WTC11 (cell line): Measurements from ENCODE around the gene KDM4C. TPM values are rescaled to one million over a fixed set of nuclear protein-coding genes. Genes with fewer than 3 reads are reported as not detected.

Experiments
- ATAC-seq: fragments of 200-7000 bp; cut with Tn5 transposase; 2 replicates; pipeline ENCODE4 v1.10.0; 2021; ENCODE audit warnings: mild to moderate bottlenecking, moderate library complexity
- CTCF ChIA-PET: fragments of 300-600 bp; sonication (Branson Sonifier 250); formaldehyde crosslinking; loops from one replicate; lab custom pipeline; 2021; ENCODE audit warnings: antibody characterized with exemption; lab: Charles Lee
- POLR2A ChIA-PET: fragments of 350-600 bp; sonication (Branson Sonifier 250); formaldehyde crosslinking; loops from one replicate; lab custom pipeline; 2021; ENCODE audit warnings: antibody characterized with exemption; lab: Charles Lee
- DNase-seq: peaks from one replicate; pipeline ENCODE4 v3.0.0; 2021; ENCODE audit warnings: low spot score
- H3K27ac Mint-ChIP-seq: 2 replicates; pipeline ENCODE4 v1.8.0; 2021; ENCODE audit warnings: mixed read lengths
- H3K27me3 Mint-ChIP-seq: 2 replicates; pipeline ENCODE4 v1.8.0; 2021; ENCODE audit warnings: low read depth, mild to moderate bottlenecking, moderate library complexity, mixed read lengths
- H3K36me3 Mint-ChIP-seq: 2 replicates; pipeline ENCODE4 v1.8.0; 2021; ENCODE audit warnings: mixed read lengths
- H3K4me1 Mint-ChIP-seq: 2 replicates; pipeline ENCODE4 v1.8.0; 2022; ENCODE audit warnings: mixed read lengths
- H3K4me3 Mint-ChIP-seq: 2 replicates; pipeline ENCODE4 v1.8.0; 2021; ENCODE audit warnings: mild to moderate bottlenecking, moderate library complexity, mixed read lengths
- H3K9me3 Mint-ChIP-seq: 2 replicates; pipeline ENCODE4 v1.8.0; 2021; ENCODE audit warnings: mixed read lengths
- ATF1 ChIP-seq: sonication (generic); formaldehyde crosslinking; IDR thresholded peaks from 2 replicates; pipeline ENCODE4 v1.8.1; 2023; ENCODE audit warnings: mild to moderate bottlenecking, moderate library complexity, missing genetic modification reagents
- ATF6 ChIP-seq: sonication (generic); formaldehyde crosslinking; IDR thresholded peaks from 2 replicates; pipeline ENCODE4 v1.8.1; 2023; ENCODE audit warnings: mild to moderate bottlenecking, missing genetic modification reagents
- E2F1 ChIP-seq: sonication (generic); formaldehyde crosslinking; IDR thresholded peaks from 2 replicates; pipeline ENCODE4 v1.8.0; 2022; ENCODE audit warnings: mild to moderate bottlenecking, missing genetic modification reagents
- ERG ChIP-seq: fragments of 250-450 bp; sonication (Bioruptor Pico); IDR thresholded peaks from 2 replicates; pipeline ENCODE4 v1.8.0; 2021; ENCODE audit warnings: mild to moderate bottlenecking
- HMGXB4 ChIP-seq: sonication (generic); formaldehyde crosslinking; IDR thresholded peaks from 2 replicates; pipeline ENCODE4 v1.8.1; 2023; ENCODE audit warnings: mild to moderate bottlenecking, moderate library complexity, missing genetic modification reagents
- IRF1 ChIP-seq: sonication (generic); formaldehyde crosslinking; IDR thresholded peaks from 2 replicates; pipeline ENCODE4 v1.8.0; 2023; ENCODE audit warnings: missing genetic modification reagents
- IRF2 ChIP-seq: sonication (generic); formaldehyde crosslinking; IDR thresholded peaks from 2 replicates; pipeline ENCODE4 v1.8.0; 2022; ENCODE audit warnings: low read depth, missing genetic modification reagents, borderline replicate concordance
- JUN ChIP-seq: sonication (generic); formaldehyde crosslinking; IDR thresholded peaks from 2 replicates; pipeline ENCODE4 v1.8.0; 2023; ENCODE audit warnings: mild to moderate bottlenecking, missing genetic modification reagents
- MAX ChIP-seq: sonication (generic); formaldehyde crosslinking; IDR thresholded peaks from 2 replicates; pipeline ENCODE4 v1.8.0; 2022; ENCODE audit warnings: mild to moderate bottlenecking, missing genetic modification reagents
- MLX ChIP-seq: sonication (generic); formaldehyde crosslinking; IDR thresholded peaks from 2 replicates; pipeline ENCODE4 v1.8.1; 2023; ENCODE audit warnings: mild to moderate bottlenecking, missing genetic modification reagents, moderate library complexity
- MXD4 ChIP-seq: fragments of 250-450 bp; sonication (Bioruptor Pico); IDR thresholded peaks from 2 replicates; pipeline ENCODE4 v1.8.0; 2021; ENCODE audit warnings: mild to moderate bottlenecking, moderate library complexity, borderline replicate concordance
- NFATC4 ChIP-seq: fragments of 250-450 bp; sonication (Bioruptor Pico); IDR thresholded peaks from 2 replicates; pipeline ENCODE4 v1.9.0; 2021; ENCODE audit warnings: mild to moderate bottlenecking
- NR2C2 ChIP-seq: sonication (generic); formaldehyde crosslinking; IDR thresholded peaks from 2 replicates; pipeline ENCODE4 v1.8.0; 2022; ENCODE audit warnings: mild to moderate bottlenecking, missing genetic modification reagents
- PRDM15 ChIP-seq: sonication (generic); formaldehyde crosslinking; IDR thresholded peaks from 2 replicates; pipeline ENCODE4 v1.8.0; 2022; ENCODE audit warnings: missing genetic modification reagents
- RELA ChIP-seq: sonication (generic); formaldehyde crosslinking; IDR thresholded peaks from 2 replicates; pipeline ENCODE4 v1.8.1; 2022; ENCODE audit warnings: missing genetic modification reagents, mild to moderate bottlenecking, borderline replicate concordance
- TCF7 ChIP-seq: sonication (generic); formaldehyde crosslinking; IDR thresholded peaks from 2 replicates; pipeline ENCODE4 v1.8.0; 2022; ENCODE audit warnings: mild to moderate bottlenecking, low read depth, missing genetic modification reagents, moderate library complexity
- TEAD1 ChIP-seq: sonication (generic); formaldehyde crosslinking; IDR thresholded peaks from 2 replicates; pipeline ENCODE4 v1.8.0; 2022; ENCODE audit warnings: mild to moderate bottlenecking, missing genetic modification reagents
- ZNF121 ChIP-seq: sonication (generic); formaldehyde crosslinking; IDR thresholded peaks from 2 replicates; pipeline ENCODE4 v1.8.0; 2023; ENCODE audit warnings: missing genetic modification reagents
- total RNA-seq: library from RNA; stranded (reverse); gene quantifications from 3 replicates; pipeline ENCODE4 v1.2.3, GENCODE V29; 2021

Gene KDM4C
- total RNA-seq, 1 experiment from 2014 or later = 29.2 TPM

GRCh38 chr9:7174884-7175283, 417.1 kb downstream of the KDM4C start:
- ChIA-PET CTCF (interaction anchor here (0.6 to 2.9 kb wide), 6 partner anchors 11 to 267 kb away, joined by 3 to 11 read pairs (median 7); no protein-coding TSS in a partner anchor), POLR2A (no interaction called here)
- Mint-ChIP-seq H3K4me1 (peaks cover 17% of the 10 kb centered on the region), H3K27ac (no peak overlapping the region), H3K27me3 (no peaks in the 10 kb centered on the region), H3K9me3 (peaks cover 4% of the 10 kb centered on the region), H3K4me3 (no peak overlapping the region), H3K36me3 (peaks cover 10% of the 10 kb centered on the region)
- TF ChIP-seq IRF1 (CRISPR knock-in tag) (no peak), JUN (no peak), E2F1 (CRISPR knock-in tag) (no peak), MXD4 (CRISPR knock-in tag) (no peak), ATF6 (CRISPR knock-in tag) (no peak), ERG (CRISPR knock-in tag) (no peak), RELA (CRISPR knock-in tag) (no peak)
- ATAC-seq = peak; percentile 75
- peak; percentile 29 for DNase-seq

- Mint-ChIP-seq H3K4me1 (peaks cover 8% of the 10 kb centered on the region), H3K27me3 (no peaks in the 10 kb centered on the region), H3K4me3 (no peak overlapping the region), H3K36me3 (peaks cover 16% of the 10 kb centered on the region), H3K27ac (no peak overlapping the region), H3K9me3 (peaks cover 10% of the 10 kb centered on the region)
- DNase-seq (no peak), ATAC-seq (no peak)
- ChIA-PET POLR2A (interaction anchor here (0.6 kb wide), 1 partner anchor 227 kb away, joined by 4 read pairs; no protein-coding TSS in a partner anchor), CTCF (no interaction called here)
- TF ChIP-seq PRDM15 (CRISPR knock-in tag) = no peak
- no peak for TF ChIP-seq MAX (CRISPR knock-in tag)
- no peak for TF ChIP-seq IRF2
- no peak for TF ChIP-seq NFATC4 (CRISPR knock-in tag)
- no peak for TF ChIP-seq TCF7 (CRISPR knock-in tag)
- no peak for TF ChIP-seq MLX
- TF ChIP-seq ZNF121 (CRISPR knock-in tag) = no peak
- no peak for TF ChIP-seq HMGXB4 (CRISPR knock-in tag)
- TF ChIP-seq ATF1 (CRISPR knock-in tag) = no peak
- TF ChIP-seq TEAD1 = no peak
- no peak for TF ChIP-seq NR2C2 (CRISPR knock-in tag)
- no peak for TF ChIP-seq ERG (CRISPR knock-in tag)
Observed at GRCh38 chr9:7176561-7176960, 418.8 kb downstream of the KDM4C start.
